ENCODE results near the gene PDE8B.

The PDE8B gene

GRCh38 chr5:77230727-77231470 lies 20.4 kb downstream of the PDE8B start:
- no peak for DNase-seq (ENCODE audit: low spot score)

GRCh38 chr5:77231471-77232138 lies 21.1 kb downstream of the PDE8B start:
- DNase-seq (ENCODE audit: low spot score) = no peak

GRCh38 chr5:77232574-77233358 lies 22.3 kb downstream of the PDE8B start:
- DNase-seq (ENCODE audit: low spot score) = no peak

GRCh38 chr5:77235846-77236721 lies 25.6 kb downstream of the PDE8B start:
- DNase-seq (ENCODE audit: low spot score) = no peak

- DNase-seq (ENCODE audit: low spot score) = no peak
These were observed 28.8 kb downstream of the PDE8B start for GRCh38 chr5:77239126-77239741.

- no peak for DNase-seq (ENCODE audit: low spot score)
These were observed 31.0 kb downstream of the PDE8B start for GRCh38 chr5:77241444-77241843.

GRCh38 chr5:77249475-77249874 lies 39.0 kb downstream of the PDE8B start:
- no peak for DNase-seq (ENCODE audit: low spot score)

- no peak for DNase-seq (ENCODE audit: low spot score)
These were observed 39.5 kb downstream of the PDE8B start for GRCh38 chr5:77250021-77250420.

- DNase-seq (ENCODE audit: low spot score) = no peak
These were observed 41.4 kb downstream of the PDE8B start for GRCh38 chr5:77251921-77252320.

GRCh38 chr5:77255617-77256016 lies 45.1 kb downstream of the PDE8B start:
- DNase-seq (ENCODE audit: low spot score) = no peak

- no peak for DNase-seq (ENCODE audit: low spot score)
These were observed 45.9 kb downstream of the PDE8B start for GRCh38 chr5:77256406-77256805.

GRCh38 chr5:77258652-77259051 lies 48.2 kb downstream of the PDE8B start:
- DNase-seq (ENCODE audit: low spot score) = no peak

- DNase-seq (ENCODE audit: low spot score) = no peak
These were observed 49.0 kb downstream of the PDE8B start for GRCh38 chr5:77259476-77259875.

GRCh38 chr5:77262697-77263096 lies 52.2 kb downstream of the PDE8B start:
- no peak for DNase-seq (ENCODE audit: low spot score)

GRCh38 chr5:77266291-77266690 lies 55.8 kb downstream of the PDE8B start:
- DNase-seq (ENCODE audit: low spot score) = no peak

- DNase-seq (ENCODE audit: low spot score) = no peak
These were observed 57.0 kb downstream of the PDE8B start for GRCh38 chr5:77267496-77267895.

GRCh38 chr5:77272206-77272605 lies 61.7 kb downstream of the PDE8B start:
- no peak for DNase-seq (ENCODE audit: low spot score)

GRCh38 chr5:77277759-77278158 lies 67.3 kb downstream of the PDE8B start:
- DNase-seq (ENCODE audit: low spot score) = no peak

GRCh38 chr5:77280036-77280435 lies 69.6 kb downstream of the PDE8B start:
- DNase-seq (ENCODE audit: low spot score) = no peak

GRCh38 chr5:77281969-77282336 lies 71.5 kb downstream of the PDE8B start:
- DNase-seq (ENCODE audit: low spot score) = no peak

GRCh38 chr5:77282337-77283027 lies 72.0 kb downstream of the PDE8B start:
- DNase-seq (ENCODE audit: low spot score) = no peak
